Neural cell (in vitro differentiated cells): ENCODE data around the gene CC2D1A. TPM values are rescaled to one million over a fixed set of nuclear protein-coding genes. Genes with fewer than 3 reads are reported as not detected.

Experiments
- H2AFZ ChIP-seq: fragments of 200-600, 300-800 bp; sonication (generic), shearing (Covaris generic); 2 replicates; pipeline ENCODE4 v1.6.0; 2014; ENCODE audit warnings: low read depth, mild to moderate bottlenecking, antibody characterized with exemption, low read length, moderate library complexity
- H3F3A ChIP-seq: fragments of 200-600 bp; shearing (Covaris generic); 2 replicates; pipeline ENCODE4 v1.6.1; 2016; ENCODE audit warnings: mild to moderate bottlenecking, moderate library complexity, mixed read lengths, antibody characterized with exemption, low read length; ENCODE audit not compliant: insufficient read depth, poor library complexity, severe bottlenecking
- H3K27ac ChIP-seq: fragments of 200-600, 300-800 bp; sonication (generic), shearing (Covaris generic); 2 replicates; pipeline ENCODE4 v1.5.1; 2014; ENCODE audit warnings: mild to moderate bottlenecking, low read length, moderate library complexity
- H3K27me3 ChIP-seq: fragments of 300-800, 200-600 bp; sonication (generic), shearing (Covaris generic); 2 replicates; pipeline ENCODE4 v1.6.0; 2014; ENCODE audit warnings: mild to moderate bottlenecking, low read depth, low read length, moderate library complexity; ENCODE audit not compliant: insufficient read depth
- H3K36me3 ChIP-seq: fragments of 300-800, 200-600 bp; sonication (generic), shearing (Covaris generic); 2 replicates; pipeline ENCODE4 v1.5.1; 2014; ENCODE audit warnings: mild to moderate bottlenecking, antibody characterized with exemption, low read length, moderate library complexity; ENCODE audit not compliant: insufficient read depth
- H3K4me2 ChIP-seq: fragments of 300-800, 200-600 bp; sonication (generic), shearing (Covaris generic); 2 replicates; pipeline ENCODE4 v1.6.0; 2014; ENCODE audit warnings: mild to moderate bottlenecking, low read length
- H3K4me3 ChIP-seq: fragments of 300-800, 200-600 bp; sonication (generic), shearing (Covaris generic); 2 replicates; pipeline ENCODE4 v1.5.1; 2014; ENCODE audit warnings: mild to moderate bottlenecking, low read length, moderate library complexity
- H3K79me2 ChIP-seq: fragments of 200-600 bp; shearing (Covaris generic); replicated peaks from 2 replicates; pipeline ENCODE4 v1.6.0; 2014; ENCODE audit warnings: mild to moderate bottlenecking, low read length, moderate library complexity; ENCODE audit not compliant: insufficient read depth
- H3K9ac ChIP-seq: fragments of 300-800, 200-600 bp; sonication (generic), shearing (Covaris generic); 2 replicates; pipeline ENCODE4 v1.6.1; 2016; ENCODE audit warnings: mild to moderate bottlenecking, low read length, mixed read lengths
- H3K9me2 ChIP-seq: fragments of 200-600 bp; shearing (Covaris generic); 2 replicates; pipeline ENCODE4 v1.6.1; 2016; ENCODE audit warnings: mild to moderate bottlenecking, low read length, mixed read lengths; ENCODE audit not compliant: insufficient read depth
- H3K9me3 ChIP-seq: fragments of 200-600, 300-800 bp; sonication (generic), shearing (Covaris generic); 2 replicates; pipeline ENCODE4 v1.6.1; 2016; ENCODE audit warnings: mild to moderate bottlenecking, mixed run types, low read length, moderate library complexity, mixed read lengths
- H4K20me1 ChIP-seq: fragments of 200-600 bp; shearing (Covaris generic); 2 replicates; pipeline ENCODE4 v1.6.1; 2016; ENCODE audit warnings: mild to moderate bottlenecking, mixed run types; ENCODE audit not compliant: insufficient read depth
- CTCF ChIP-seq: fragments of 450-650 bp; IDR thresholded peaks from 2 replicates; pipeline ENCODE4 v1.5.1; 2014; ENCODE audit warnings: antibody characterized with exemption, mild to moderate bottlenecking, moderate library complexity; ENCODE audit not compliant: poor library complexity, severe bottlenecking
- EP300 ChIP-seq: fragments of 450-650 bp; conservative IDR thresholded peaks from 2 replicates; pipeline ENCODE4 v1.6.1; 2014; ENCODE audit warnings: antibody characterized with exemption, mild to moderate bottlenecking, moderate library complexity; ENCODE audit not compliant: poor library complexity, severe bottlenecking
- EZH2 ChIP-seq: fragments of 200-600, 300-800 bp; shearing (Covaris generic), sonication (generic); IDR thresholded peaks from 2 replicates; pipeline ENCODE4 v1.6.1; 2014; ENCODE audit warnings: antibody characterized with exemption, low read length, borderline replicate concordance, mild to moderate bottlenecking; ENCODE audit not compliant: insufficient read depth, poor library complexity, severe bottlenecking
- MXI1 ChIP-seq: fragments of 450-650 bp; conservative IDR thresholded peaks from 2 replicates; pipeline ENCODE4 v1.6.1; 2014; ENCODE audit warnings: antibody characterized with exemption, mild to moderate bottlenecking; ENCODE audit not compliant: poor library complexity, severe bottlenecking
- POLR2AphosphoS5 ChIP-seq: IDR thresholded peaks from 2 replicates; pipeline ENCODE4 v1.6.1; 2012
- RAD21 ChIP-seq: fragments of 450-650 bp; conservative IDR thresholded peaks from 2 replicates; pipeline ENCODE4 v1.6.1; 2014; ENCODE audit warnings: antibody characterized with exemption, mild to moderate bottlenecking, moderate library complexity
- REST ChIP-seq: IDR thresholded peaks from 2 replicates; pipeline ENCODE4 v1.6.1; 2012; ENCODE audit warnings: borderline replicate concordance
- SMC3 ChIP-seq: fragments of 450-650 bp; conservative IDR thresholded peaks from 2 replicates; pipeline ENCODE4 v1.6.1; 2014; ENCODE audit warnings: antibody characterized with exemption, mild to moderate bottlenecking, moderate library complexity; ENCODE audit not compliant: poor library complexity
- TAF1 ChIP-seq: IDR thresholded peaks from 2 replicates; pipeline ENCODE4 v1.6.1; 2012; ENCODE audit warnings: low read depth
- polyA plus RNA-seq: library from polyadenylated mRNA; depleted of rRNA; stranded (reverse); fragments of >200 nt; gene quantifications from 2 replicates; pipeline ENCODE4 v1.2.3, GENCODE V29; 2014

Gene CC2D1A
- polyA plus RNA-seq, 1 donor from 2014 or later, result 24.5 TPM

GRCh38 chr19:13887517-13887916, 18.5 kb upstream of the CC2D1A start:
- TF ChIP-seq POLR2AphosphoS5 (no peak), CTCF (no peak), REST (no peak), RAD21 (no peak), EZH2 (no peak), MXI1 (no peak), TAF1 (no peak), SMC3 (no peak), EP300 (no peak)
- no peaks in the 10 kb centered on the region for H3K9me2 ChIP-seq
- H3K27ac ChIP-seq, result no peak overlapping the region
- H3K4me3 ChIP-seq, result no peak overlapping the region
- H3K9ac ChIP-seq, result no peak overlapping the region
- H3K79me2 ChIP-seq, result no peaks in the 10 kb centered on the region
- H3K36me3 ChIP-seq, result no peaks in the 10 kb centered on the region
- no peaks in the 10 kb centered on the region for H3K27me3 ChIP-seq
- H3F3A ChIP-seq, result no peaks in the 10 kb centered on the region
- H3K4me2 ChIP-seq, result no peak overlapping the region
- H4K20me1 ChIP-seq, result no peaks in the 10 kb centered on the region
- H2AFZ ChIP-seq, result no peak overlapping the region
- H3K9me3 ChIP-seq, result no peaks in the 10 kb centered on the region

GRCh38 chr19:13888281-13888680, 17.7 kb upstream of the CC2D1A start:
- TF ChIP-seq POLR2AphosphoS5 (no peak), TAF1 (no peak), SMC3 (no peak), MXI1 (no peak), REST (no peak), RAD21 (no peak), CTCF (no peak), EZH2 (no peak), EP300 (no peak)
- no peaks in the 10 kb centered on the region for H3K36me3 ChIP-seq

More at GRCh38 chr19:13888281-13888680, 17.7 kb upstream of the CC2D1A start:
- Histone ChIP-seq H3F3A (no peaks in the 10 kb centered on the region), H4K20me1 (no peaks in the 10 kb centered on the region), H3K4me3 (no peak overlapping the region), H3K4me2 (no peak overlapping the region), H3K27me3 (no peaks in the 10 kb centered on the region), H3K9me3 (no peaks in the 10 kb centered on the region), H3K9ac (no peak overlapping the region), H3K9me2 (no peaks in the 10 kb centered on the region), H2AFZ (no peak overlapping the region), H3K27ac (no peak overlapping the region), H3K79me2 (no peaks in the 10 kb centered on the region)
